HG02840 (cell line): ENCODE measurements around the gene GGT7.
A peak's percentile ranks its signal among the peaks of the same experiment; 100 is the strongest.
"Not testable (repeated sequence)": the region's sequence is repeated elsewhere in the genome, so short reads cannot be mapped to it uniquely, and the experiment has no call there.

Experiments used
- ATAC-seq: cut with Tn5 transposase; IDR thresholded peaks from one replicate; pipeline ENCODE4 v1.9.1; 2021; ENCODE audit warnings: mild to moderate bottlenecking, moderate library complexity, moderate number of reproducible peaks; ENCODE audit not compliant: unreplicated experiment, low FRiP score

Gene GGT7

GRCh38 chr20:34852298-34852697, 20.4 kb downstream of the GGT7 start:
- no peak for ATAC-seq

- ATAC-seq = no peak
These were observed 21.7 kb downstream of the GGT7 start for GRCh38 chr20:34850969-34851368.

- ATAC-seq = no peak
These were observed 22.9 kb downstream of the GGT7 start for GRCh38 chr20:34849778-34850177.

GRCh38 chr20:34848597-34848996, 24.1 kb downstream of the GGT7 start:
- ATAC-seq = no peak

GRCh38 chr20:34843421-34843820, 29.2 kb downstream of the GGT7 start:
- ATAC-seq = no peak

- no peak for ATAC-seq
These were observed 30.5 kb downstream of the GGT7 start for GRCh38 chr20:34842143-34842542.

- ATAC-seq = no peak
These were observed 38.2 kb downstream of the GGT7 start for GRCh38 chr20:34834459-34834893.

GRCh38 chr20:34831936-34832335, 40.7 kb downstream of the GGT7 start:
- ATAC-seq = no peak

- no peak for ATAC-seq
These were observed 43.5 kb downstream of the GGT7 start for GRCh38 chr20:34829191-34829590.

- peak; percentile 61 for ATAC-seq
These were observed 46.9 kb downstream of the GGT7 start, which contains the start of gene NCOA6 for GRCh38 chr20:34825530-34826362. NCOA6 (minus strand) TSS chr20:34825651; CDS start chr20:34782355, 43,296 bp downstream.

GRCh38 chr20:34824806-34825529, 47.7 kb downstream of the GGT7 start:
- ATAC-seq = peak; percentile 65

GRCh38 chr20:34824452-34824805, 48.2 kb downstream of the GGT7 start:
- ATAC-seq = no peak

GRCh38 chr20:34824026-34824425, 48.6 kb downstream of the GGT7 start:
- no peak for ATAC-seq

- no peak for ATAC-seq
These were observed 51.7 kb downstream of the GGT7 start for GRCh38 chr20:34820805-34821578.

GRCh38 chr20:34817801-34818200, 54.9 kb downstream of the GGT7 start:
- no peak for ATAC-seq

GRCh38 chr20:34817072-34817471, 55.6 kb downstream of the GGT7 start:
- no peak for ATAC-seq

GRCh38 chr20:34815636-34816035, 57.0 kb downstream of the GGT7 start:
- ATAC-seq = no peak

GRCh38 chr20:34808583-34808982, 64.1 kb downstream of the GGT7 start:
- no peak for ATAC-seq

GRCh38 chr20:34807944-34808465, 64.7 kb downstream of the GGT7 start:
- ATAC-seq = not testable (repeated sequence)

- no peak for ATAC-seq
These were observed 66.4 kb downstream of the GGT7 start for GRCh38 chr20:34806255-34806654.

GRCh38 chr20:34798871-34799270, 73.8 kb downstream of the GGT7 start:
- ATAC-seq = no peak
